OCI-LY7 (cell line): Measurements from ENCODE around the gene SRCAP. TPM values are rescaled to one million over a fixed set of nuclear protein-coding genes. Genes with fewer than 3 reads are reported as not detected.

Experiments used
- BruUV-seq: library from RNA; stranded (reverse); fragments of 400-500 nt; replicated peaks from 2 replicates; lab custom pipeline; 2021; lab: Mats Ljungman, UMichigan
- CTCF ChIA-PET: fragments of 300-600 bp; sonication (Branson Sonifier 250); formaldehyde crosslinking; loops from one replicate; lab custom pipeline; 2022; ENCODE audit warnings: antibody characterized with exemption; ENCODE audit not compliant: unreplicated experiment; lab: Charles Lee
- POLR2A ChIA-PET: fragments of 300-600 bp; sonication (Branson Sonifier 250); formaldehyde crosslinking; loops from one replicate; lab custom pipeline; 2022; ENCODE audit warnings: antibody characterized with exemption; lab: Charles Lee
- DNase-seq: peaks from one replicate; pipeline ENCODE4 v3.0.0-alpha.2; 2015; ENCODE audit warnings: low spot score
- H2AFZ ChIP-seq: fragments of 200-600 bp; sonication (generic), shearing (Covaris generic); 2 replicates; pipeline ENCODE4 v1.6.1; 2014; ENCODE audit warnings: mild to moderate bottlenecking, antibody characterized with exemption, low read length, moderate library complexity
- H3K27ac ChIP-seq: fragments of 200-600 bp; sonication (generic); 2 replicates; pipeline ENCODE4 v1.5.1; 2014; ENCODE audit warnings: mixed run types, low read depth, mild to moderate bottlenecking, moderate library complexity, low read length, inconsistent platforms; ENCODE audit not compliant: poor library complexity, severe bottlenecking
- H3K36me3 ChIP-seq: fragments of 200-600 bp; sonication (generic); 2 replicates; pipeline ENCODE4 v1.6.1; 2014; ENCODE audit warnings: mild to moderate bottlenecking, antibody characterized with exemption, low read length, moderate library complexity, mixed read lengths; ENCODE audit not compliant: insufficient read depth
- H3K4me1 ChIP-seq: fragments of 200-600 bp; sonication (generic); 2 replicates; pipeline ENCODE4 v1.5.1; 2014; ENCODE audit warnings: mild to moderate bottlenecking, low read length; ENCODE audit not compliant: insufficient read depth, poor library complexity, severe bottlenecking
- H3K4me2 ChIP-seq: fragments of 200-600 bp; sonication (generic); 2 replicates; pipeline ENCODE4 v1.6.1; 2014; ENCODE audit warnings: mild to moderate bottlenecking, low read length
- H3K4me3 ChIP-seq: fragments of 200-600 bp; sonication (generic); 2 replicates; pipeline ENCODE4 v1.5.1; 2014; ENCODE audit warnings: mild to moderate bottlenecking, low read depth, low read length; ENCODE audit not compliant: poor library complexity, severe bottlenecking
- H3K79me2 ChIP-seq: fragments of 200-600 bp; sonication (generic); 2 replicates; pipeline ENCODE4 v1.6.1; 2016; ENCODE audit warnings: low read depth, mild to moderate bottlenecking, low read length, moderate library complexity, mixed read lengths; ENCODE audit not compliant: insufficient read depth
- H3K9me2 ChIP-seq: fragments of 200-600 bp; sonication (generic); 2 replicates; pipeline ENCODE4 v1.6.1; 2016; ENCODE audit warnings: mild to moderate bottlenecking, low read length, mixed read lengths; ENCODE audit not compliant: insufficient read depth
- H3K9me3 ChIP-seq: fragments of 200-600 bp; sonication (generic); 2 replicates; pipeline ENCODE4 v1.6.1; 2014; ENCODE audit warnings: mild to moderate bottlenecking, mixed run types, low read length, mixed read lengths
- H4K20me1 ChIP-seq: fragments of 200-600 bp; sonication (generic); 2 replicates; pipeline ENCODE4 v1.6.1; 2014; ENCODE audit warnings: mild to moderate bottlenecking, antibody characterized with exemption, low read length, moderate library complexity, mixed read lengths; ENCODE audit not compliant: insufficient read depth
- EZH2phosphoT487 ChIP-seq: fragments of 200-600 bp; sonication (generic); IDR thresholded peaks from 2 replicates; pipeline ENCODE4 v1.6.1; 2018; ENCODE audit warnings: low read depth, borderline replicate concordance, mild to moderate bottlenecking, mixed run types, antibody characterized with exemption, low read length, moderate library complexity, mixed read lengths
- intact Hi-C: fragments of 100-400 bp; cut with micrococcal nuclease; formaldehyde crosslinking; loops from one replicate; pipeline ENCODE4 v1.10.0; 2022; ENCODE audit not compliant: unreplicated experiment
- total RNA-seq, 2 experiments: library from RNA; depleted of rRNA in 1 of 2; stranded (reverse); fragments of >200 nt in 1 of 2; shearing (Covaris generic) in 1 of 2; gene quantifications; 2 replicates each; pipeline ENCODE4 v1.2.3, GENCODE V29; 2014 to 2022
- TF ChIP-seq, protein P1 (sequence below): fragments of 200-600 bp; sonication (generic); conservative IDR thresholded peaks from 2 replicates; pipeline ENCODE4 v1.5.1; 2014; ENCODE audit warnings: mild to moderate bottlenecking, antibody characterized with exemption, low read length, moderate library complexity, mixed read lengths

The SRCAP gene
- total RNA-seq, 2 experiments from 2014 or later = 41.8 to 93.7 TPM

DNA sequence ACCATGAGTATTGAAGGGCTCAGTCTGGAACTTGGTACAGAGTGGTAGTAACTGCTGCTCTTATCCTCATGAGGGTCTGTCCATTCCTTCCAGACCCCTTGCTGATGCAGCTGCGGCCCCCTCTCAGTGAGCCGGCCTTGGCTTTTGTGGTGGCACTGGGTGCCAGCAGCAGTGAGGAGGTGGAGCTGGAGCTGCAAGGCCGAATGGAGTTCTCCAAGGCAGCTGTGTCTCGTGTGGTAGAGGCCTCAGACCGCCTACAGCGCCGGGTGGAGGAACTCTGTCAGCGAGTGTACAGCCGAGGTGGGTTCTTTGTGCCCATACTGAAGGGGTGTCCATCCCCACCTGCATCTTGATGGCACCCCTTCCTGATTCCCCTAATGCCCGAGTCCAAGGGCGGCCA, 65.1 kb downstream of the SRCAP start:
- Histone ChIP-seq H3K79me2 (peaks cover 20% of the 10 kb centered on the region; the same call in 1 of the 2 replicates), H3K4me3 (no peak overlapping the region), H2AFZ (no peak overlapping the region), H3K36me3 (peaks cover 79% of the 10 kb centered on the region), H3K9me2 (no peaks in the 10 kb centered on the region), H4K20me1 (no peaks in the 10 kb centered on the region), H3K4me1 (peaks cover 51% of the 10 kb centered on the region), H3K9me3 (no peaks in the 10 kb centered on the region), H3K27ac (no peak overlapping the region), H3K4me2 (peak overlapping the region; percentile 83)
- POLR2A ChIA-PET = no interaction called here
- DNase-seq = no peak
- CTCF ChIA-PET = no interaction called here
- TF ChIP-seq EZH2phosphoT487 = no peak
- TF ChIP-seq, protein P1, sequence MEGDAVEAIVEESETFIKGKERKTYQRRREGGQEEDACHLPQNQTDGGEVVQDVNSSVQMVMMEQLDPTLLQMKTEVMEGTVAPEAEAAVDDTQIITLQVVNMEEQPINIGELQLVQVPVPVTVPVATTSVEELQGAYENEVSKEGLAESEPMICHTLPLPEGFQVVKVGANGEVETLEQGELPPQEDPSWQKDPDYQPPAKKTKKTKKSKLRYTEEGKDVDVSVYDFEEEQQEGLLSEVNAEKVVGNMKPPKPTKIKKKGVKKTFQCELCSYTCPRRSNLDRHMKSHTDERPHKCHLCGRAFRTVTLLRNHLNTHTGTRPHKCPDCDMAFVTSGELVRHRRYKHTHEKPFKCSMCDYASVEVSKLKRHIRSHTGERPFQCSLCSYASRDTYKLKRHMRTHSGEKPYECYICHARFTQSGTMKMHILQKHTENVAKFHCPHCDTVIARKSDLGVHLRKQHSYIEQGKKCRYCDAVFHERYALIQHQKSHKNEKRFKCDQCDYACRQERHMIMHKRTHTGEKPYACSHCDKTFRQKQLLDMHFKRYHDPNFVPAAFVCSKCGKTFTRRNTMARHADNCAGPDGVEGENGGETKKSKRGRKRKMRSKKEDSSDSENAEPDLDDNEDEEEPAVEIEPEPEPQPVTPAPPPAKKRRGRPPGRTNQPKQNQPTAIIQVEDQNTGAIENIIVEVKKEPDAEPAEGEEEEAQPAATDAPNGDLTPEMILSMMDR = no peak
- intact Hi-C loops = no loop called here
- no TSS peak for BruUV-seq

DNA sequence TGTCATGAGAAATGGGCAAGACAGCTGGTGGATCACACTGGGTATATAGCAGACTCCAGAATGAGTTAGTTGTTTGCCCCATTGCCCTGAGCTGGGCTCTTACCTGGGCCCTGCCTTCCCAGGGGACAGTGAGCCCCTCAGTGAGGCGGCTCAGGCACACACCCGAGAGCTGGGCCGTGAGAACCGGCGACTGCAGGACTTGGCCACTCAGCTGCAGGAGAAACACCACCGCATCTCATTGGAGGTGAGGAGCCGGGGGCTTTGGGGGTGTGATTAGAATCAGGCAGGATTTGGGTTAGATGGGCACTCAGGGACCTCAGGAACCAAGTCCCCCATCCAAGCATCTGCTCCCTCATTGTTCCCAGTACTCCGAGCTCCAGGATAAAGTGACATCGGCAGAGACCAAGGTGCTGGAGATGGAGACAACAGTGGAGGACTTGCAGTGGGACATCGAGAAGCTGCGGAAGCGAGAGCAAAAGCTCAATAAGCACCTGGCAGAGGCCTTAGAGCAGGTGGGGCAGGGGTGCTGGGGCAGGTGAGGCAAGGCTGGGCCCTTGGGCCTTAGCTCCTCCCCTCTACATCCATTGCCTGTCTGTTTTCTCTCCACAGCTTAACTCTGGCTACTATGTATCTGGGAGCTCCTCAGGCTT, 66.0 kb downstream of the SRCAP start:
- POLR2A ChIA-PET = interaction anchor here (1.1 kb wide), 1 partner anchor 17 kb away, joined by 3 read pairs; no protein-coding TSS in a partner anchor
- H3K4me1 ChIP-seq = peaks cover 42% of the 10 kb centered on the region

More for the DNA sequence above, 66.0 kb downstream of the SRCAP start:
- H3K4me3 ChIP-seq = no peak overlapping the region
- no peaks in the 10 kb centered on the region for H3K9me3 ChIP-seq
- H3K9me2 ChIP-seq = no peaks in the 10 kb centered on the region
- TF ChIP-seq, protein P1 = no peak
- no peak for TF ChIP-seq EZH2phosphoT487
- CTCF ChIA-PET = no interaction called here
- H3K36me3 ChIP-seq = peaks cover 79% of the 10 kb centered on the region
- DNase-seq = no peak
- H3K4me2 ChIP-seq = no peak overlapping the region
- no TSS peak for BruUV-seq
- H3K27ac ChIP-seq = no peak overlapping the region
- peaks cover 20% of the 10 kb centered on the region; the same call in 1 of the 2 replicates for H3K79me2 ChIP-seq
- H4K20me1 ChIP-seq = no peaks in the 10 kb centered on the region
- intact Hi-C loops = no loop called here
- H2AFZ ChIP-seq = no peak overlapping the region
